ENCODE results near the gene MYNN. TPM values are rescaled to one million over a fixed set of nuclear protein-coding genes. Genes with fewer than 3 reads are reported as not detected.
A peak's percentile ranks its signal among the peaks of the same experiment; 100 is the strongest.

The MYNN gene
- total RNA-seq, 2 experiments from 2014 or later: 14.8 to 16.4 TPM

DNA sequence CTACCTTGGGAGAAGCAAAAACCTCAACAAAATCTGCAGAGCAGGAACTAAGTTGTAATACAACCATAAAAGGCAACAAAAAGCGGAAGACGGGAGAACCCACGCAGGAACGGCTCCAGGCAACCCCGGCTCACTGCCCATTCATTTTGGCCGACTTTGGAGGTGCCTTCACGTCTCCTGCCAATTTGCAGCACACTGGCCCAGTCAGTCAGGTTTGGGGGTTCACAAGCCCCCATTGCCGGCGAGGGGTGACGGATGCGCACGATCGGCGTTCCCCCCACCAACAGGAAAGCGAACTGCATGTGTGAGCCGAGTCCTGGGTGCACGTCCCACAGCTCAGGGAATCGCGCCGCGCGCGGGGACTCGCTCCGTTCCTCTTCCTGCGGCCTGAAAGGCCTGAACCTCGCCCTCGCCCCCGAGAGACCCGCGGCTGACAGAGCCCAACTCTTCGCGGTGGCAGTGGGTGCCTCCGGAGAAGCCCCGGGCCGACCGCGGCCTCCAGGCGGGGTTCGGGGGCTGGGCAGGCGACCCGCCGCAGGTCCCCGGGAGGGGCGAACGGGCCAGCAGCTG, 8.8 kb upstream of the MYNN start:
- Mint-ChIP-seq H3K27ac (peak overlapping the region; percentile 99), H3K4me3 (peak overlapping the region; percentile 95), H3K9me3 (peaks cover 3% of the 10 kb centered on the region), H3K36me3 (ENCODE audit: low read depth) (no peaks in the 10 kb centered on the region), H3K4me1 (peaks cover 39% of the 10 kb centered on the region), H3K27me3 (no peaks in the 10 kb centered on the region)
- POLR2A ChIA-PET: interaction anchor here (0.6 kb wide), 1 partner anchor 99 kb away, joined by 3 read pairs; no protein-coding TSS in a partner anchor
- CTCF ChIA-PET: no interaction called here
- peak; percentile 58 for DNase-seq

DNA sequence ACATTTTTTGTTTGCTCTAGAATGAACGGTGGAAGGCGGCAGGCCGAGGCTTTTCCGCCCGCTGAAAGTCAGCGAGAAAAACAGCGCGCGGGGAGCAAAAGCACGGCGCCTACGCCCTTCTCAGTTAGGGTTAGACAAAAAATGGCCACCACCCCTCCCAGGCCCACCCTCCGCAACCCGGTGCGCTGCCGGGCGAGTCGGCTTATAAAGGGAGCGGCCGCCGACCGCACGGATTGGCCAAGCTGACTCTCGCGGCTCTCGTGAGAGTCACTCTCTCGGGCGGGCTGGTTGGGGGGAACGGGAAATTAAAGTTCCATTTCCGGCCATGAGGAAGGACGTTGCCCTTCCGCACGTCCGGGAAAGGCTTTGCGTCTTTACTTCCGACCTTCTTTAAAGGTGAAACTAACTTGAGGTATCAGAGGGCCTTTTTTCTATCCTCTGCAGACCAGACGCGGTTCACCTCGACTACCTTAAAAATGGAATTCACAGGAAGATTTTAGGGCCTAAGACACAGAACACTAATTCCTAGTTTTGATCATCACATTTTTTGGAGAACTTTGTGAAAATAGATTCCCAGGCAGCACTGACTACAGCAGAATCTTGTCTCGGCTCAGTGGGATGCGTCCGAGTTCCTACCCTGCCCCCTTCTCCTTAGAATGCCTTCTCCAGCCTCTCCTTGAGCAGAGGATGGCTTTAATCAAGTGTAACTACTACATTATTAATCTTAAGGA, 8.1 kb upstream of the MYNN start, which contains the start of gene TERC:
TSS of gene TERC (minus strand) at position 179 of the 731 bp plus-strand sequence.
- Mint-ChIP-seq H3K4me1 (peaks cover 37% of the 10 kb centered on the region), H3K36me3 (ENCODE audit: low read depth) (no peaks in the 10 kb centered on the region), H3K4me3 (peak within 1 kb of the TSS; percentile 95), H3K27ac (peak within 1 kb of the TSS; percentile 99), H3K27me3 (no peaks in the 10 kb centered on the region), H3K9me3 (peaks cover 3% of the 10 kb centered on the region)
- peak; percentile 93 for DNase-seq
- ChIA-PET CTCF (no interaction called here), POLR2A (interaction anchor here (0.6 kb wide), 1 partner anchor 98 kb away, joined by 3 read pairs; no protein-coding TSS in a partner anchor)

DNA sequence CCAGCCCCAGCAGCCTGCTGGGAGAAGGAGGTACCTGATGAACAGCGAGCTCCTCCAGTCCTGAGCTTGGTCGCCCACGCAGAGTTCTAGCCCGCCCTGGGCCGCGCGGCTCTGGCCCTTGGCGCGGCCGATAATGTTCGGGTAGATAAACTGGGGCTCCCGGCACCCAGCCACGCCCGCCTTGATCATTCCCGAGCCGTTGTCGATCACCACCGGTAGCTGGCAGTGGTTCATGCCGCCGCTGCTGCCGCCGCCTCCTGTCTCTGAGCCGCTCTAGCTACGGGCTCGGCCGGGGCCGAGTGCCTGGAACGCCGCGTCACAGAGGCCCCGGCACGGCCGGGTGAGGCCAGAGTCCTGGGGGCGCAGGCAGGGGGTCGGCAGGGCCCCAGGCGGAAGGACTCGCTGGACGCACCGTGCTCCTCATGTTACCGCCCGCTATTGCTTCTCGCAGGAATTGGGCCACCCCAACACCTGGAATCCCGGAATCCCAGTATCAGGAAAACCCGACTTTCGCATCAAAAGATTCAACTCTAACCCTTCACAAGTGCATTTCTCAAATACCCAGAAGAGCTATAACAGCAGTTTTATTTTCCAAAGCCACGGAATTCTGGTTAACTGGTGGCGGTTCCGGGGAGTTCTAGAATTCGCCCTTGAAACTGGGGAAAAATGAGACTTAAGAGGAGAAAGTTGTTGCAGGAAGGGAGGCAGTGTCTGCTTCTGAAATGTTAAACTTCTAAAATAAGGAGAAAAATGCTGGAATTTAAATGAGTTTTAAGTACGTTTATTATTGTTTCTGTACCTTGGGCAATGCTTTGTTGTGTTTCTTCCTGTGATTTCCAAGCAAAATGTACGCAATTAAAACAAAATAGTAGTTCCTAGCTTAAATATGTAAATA, 3.7 kb upstream of the MYNN start, which contains the start of gene ACTRT3:
TSS of gene ACTRT3 (minus strand) at position 275 of the 895 bp plus-strand sequence. CDS start at position 234, 41 bp downstream.
- H3K4me1 Mint-ChIP-seq: peaks cover 34% of the 10 kb centered on the region
- H3K27ac Mint-ChIP-seq: peak within 1 kb of the TSS; percentile 84
- DNase-seq: peak; percentile 52
- H3K9me3 Mint-ChIP-seq: peaks cover 3% of the 10 kb centered on the region
- H3K27me3 Mint-ChIP-seq: no peaks in the 10 kb centered on the region
- H3K36me3 Mint-ChIP-seq (ENCODE audit: low read depth): peaks cover 1% of the 10 kb centered on the region
- CTCF ChIA-PET: interaction anchor here (1.1 kb wide), 1 partner anchor 9 kb away, joined by 3 read pairs; no protein-coding TSS in a partner anchor
- peak within 1 kb of the TSS; percentile 82 for H3K4me3 Mint-ChIP-seq
- POLR2A ChIA-PET: no interaction called here

DNA sequence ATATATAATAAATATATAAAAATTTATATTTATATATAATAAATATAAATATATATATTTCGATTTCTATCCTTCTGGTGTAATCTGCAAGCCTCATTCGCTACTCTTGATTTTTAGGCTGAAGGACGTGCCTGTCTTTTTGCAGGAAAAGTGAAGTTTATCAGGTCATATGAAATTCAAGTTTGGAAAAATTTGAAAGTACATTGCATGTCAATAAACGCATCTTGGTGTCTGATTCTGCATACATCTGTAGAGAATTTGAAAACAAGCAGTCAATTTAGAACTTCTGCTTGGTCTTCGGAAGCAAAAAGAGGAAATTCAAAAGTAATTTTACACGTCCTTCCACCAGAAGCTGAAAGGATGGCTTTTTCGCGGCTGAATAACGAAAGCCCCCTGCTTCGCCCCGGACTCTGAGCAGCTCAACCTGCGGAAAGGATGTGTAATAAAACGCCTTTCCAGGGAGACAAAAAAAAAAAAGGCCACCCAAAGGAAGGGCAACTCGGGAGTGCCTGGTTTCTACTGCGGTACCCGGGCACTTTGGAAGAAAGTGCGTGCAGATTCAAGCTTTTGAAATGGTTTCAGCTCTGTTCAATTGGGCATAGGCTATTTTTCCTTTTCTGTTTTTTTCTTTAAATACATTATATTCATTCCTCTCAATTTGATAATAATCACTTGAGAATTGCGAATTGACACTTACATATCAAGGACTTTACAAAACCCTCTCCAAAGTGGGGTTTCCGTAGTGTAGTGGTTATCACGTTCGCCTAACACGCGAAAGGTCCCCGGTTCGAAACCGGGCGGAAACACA, 1.5 kb upstream of the MYNN start:
- CTCF ChIA-PET: interaction anchor here (0.6 to 2.6 kb wide), 6 partner anchors 8 to 283 kb away, joined by 3 to 5 read pairs (median 4); partner anchors contain the start of gene SEC62

DNA sequence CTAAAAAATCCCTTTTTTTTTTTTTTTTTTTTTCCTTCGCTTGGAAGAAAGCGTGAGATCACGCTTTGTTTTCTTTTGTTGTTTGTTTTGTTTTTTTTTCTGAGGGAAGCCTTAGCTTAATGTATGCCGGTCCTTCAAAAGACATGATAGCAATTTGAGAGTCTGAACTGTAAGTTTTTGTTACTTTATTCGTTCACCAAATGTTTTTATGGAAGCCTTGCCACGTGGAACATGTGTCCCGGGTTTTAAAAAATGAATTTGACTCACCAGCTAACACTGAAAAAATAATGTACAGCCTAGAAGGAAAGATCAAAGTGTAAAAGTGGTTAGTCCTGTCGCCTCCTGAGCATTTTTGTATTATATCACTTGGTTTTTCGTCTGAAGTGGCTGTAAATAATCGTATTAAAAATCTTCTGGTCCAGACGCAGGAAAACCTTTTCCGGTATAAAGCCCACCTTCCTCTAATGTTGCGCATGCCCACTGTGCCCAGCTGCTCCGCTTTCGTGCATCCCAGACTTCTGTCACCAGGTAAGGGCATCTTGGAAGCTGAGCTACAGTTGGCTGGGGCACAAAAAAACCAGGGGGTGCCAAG, 795 bp upstream of the MYNN start:
- H3K27me3 Mint-ChIP-seq: no peaks in the 10 kb centered on the region
- ChIA-PET POLR2A (interaction anchor here (0.6 to 0.7 kb wide), 2 partner anchors 206 to 329 kb away, joined by 3 read pairs; no protein-coding TSS in a partner anchor), CTCF (interaction anchor here (0.6 to 2.6 kb wide), 8 partner anchors 7 to 282 kb away, joined by 3 to 6 read pairs (median 4); partner anchors contain the start of gene SEC62)
- H3K36me3 Mint-ChIP-seq (ENCODE audit: low read depth): peaks cover 22% of the 10 kb centered on the region
- H3K9me3 Mint-ChIP-seq: no peaks in the 10 kb centered on the region
- H3K4me3 Mint-ChIP-seq: peak overlapping the region; percentile 95
- DNase-seq: peak; percentile 59
- H3K4me1 Mint-ChIP-seq: peaks cover 48% of the 10 kb centered on the region
- H3K27ac Mint-ChIP-seq: peak overlapping the region; percentile 100

More for the DNA sequence above, 1.5 kb upstream of the MYNN start:
- peak; percentile 79 for DNase-seq
- Mint-ChIP-seq H3K9me3 (no peaks in the 10 kb centered on the region), H3K4me1 (peaks cover 41% of the 10 kb centered on the region), H3K27ac (peak overlapping the region; percentile 100), H3K27me3 (no peaks in the 10 kb centered on the region), H3K36me3 (ENCODE audit: low read depth) (peaks cover 16% of the 10 kb centered on the region), H3K4me3 (peak overlapping the region; percentile 95)
- POLR2A ChIA-PET: no interaction called here

DNA sequence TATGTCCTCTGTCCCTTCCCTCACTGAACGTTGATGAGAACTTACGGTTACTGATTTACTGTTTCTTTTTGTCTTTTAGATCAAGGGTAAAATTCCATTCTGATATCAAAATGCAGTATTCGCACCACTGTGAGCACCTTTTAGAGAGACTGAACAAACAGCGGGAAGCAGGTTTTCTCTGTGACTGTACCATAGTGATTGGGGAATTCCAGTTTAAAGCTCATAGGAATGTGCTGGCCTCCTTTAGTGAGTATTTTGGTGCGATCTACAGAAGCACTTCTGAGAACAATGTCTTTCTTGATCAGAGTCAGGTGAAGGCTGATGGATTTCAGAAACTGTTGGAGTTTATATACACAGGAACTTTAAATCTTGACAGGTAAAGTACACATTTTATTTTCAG, 990 bp downstream of the MYNN start:
- POLR2A ChIA-PET: no interaction called here
- CTCF ChIA-PET: interaction anchor here (0.9 to 2.4 kb wide), 2 partner anchors 20 to 32 kb away, joined by 3 to 6 read pairs; no protein-coding TSS in a partner anchor

DNA sequence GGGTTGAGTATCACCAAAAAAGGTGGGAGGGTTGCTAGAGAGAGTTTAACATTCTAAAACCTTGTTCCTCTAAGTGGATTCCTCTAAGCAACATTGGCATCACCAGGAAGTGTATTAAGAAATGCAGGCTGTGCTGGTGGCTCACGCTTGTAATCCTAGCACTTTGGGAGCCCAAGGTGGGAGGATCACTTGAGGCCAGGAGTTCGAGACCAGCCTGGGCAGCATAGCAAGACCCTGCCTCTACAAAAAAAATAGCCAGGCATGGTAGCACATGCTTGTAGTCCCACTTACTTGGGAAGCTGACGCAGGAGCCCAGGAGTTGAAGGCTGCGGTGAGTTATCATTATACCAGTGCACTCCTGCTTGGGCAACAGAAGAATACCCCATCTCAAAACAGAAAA, 4.6 kb downstream of the MYNN start:
- Mint-ChIP-seq H3K27ac (no peak overlapping the region), H3K4me3 (no peak overlapping the region), H3K9me3 (no peaks in the 10 kb centered on the region), H3K4me1 (peaks cover 76% of the 10 kb centered on the region), H3K27me3 (no peaks in the 10 kb centered on the region), H3K36me3 (ENCODE audit: low read depth) (peaks cover 66% of the 10 kb centered on the region)
- ChIA-PET POLR2A (no interaction called here), CTCF (no interaction called here)
- DNase-seq: no peak

More for the DNA sequence above, 990 bp downstream of the MYNN start:
- Mint-ChIP-seq H3K27ac (peak overlapping the region; percentile 100), H3K9me3 (no peaks in the 10 kb centered on the region), H3K36me3 (ENCODE audit: low read depth) (peaks cover 36% of the 10 kb centered on the region), H3K4me3 (peak overlapping the region; percentile 95), H3K27me3 (no peaks in the 10 kb centered on the region), H3K4me1 (peaks cover 59% of the 10 kb centered on the region)
- no peak for DNase-seq

DNA sequence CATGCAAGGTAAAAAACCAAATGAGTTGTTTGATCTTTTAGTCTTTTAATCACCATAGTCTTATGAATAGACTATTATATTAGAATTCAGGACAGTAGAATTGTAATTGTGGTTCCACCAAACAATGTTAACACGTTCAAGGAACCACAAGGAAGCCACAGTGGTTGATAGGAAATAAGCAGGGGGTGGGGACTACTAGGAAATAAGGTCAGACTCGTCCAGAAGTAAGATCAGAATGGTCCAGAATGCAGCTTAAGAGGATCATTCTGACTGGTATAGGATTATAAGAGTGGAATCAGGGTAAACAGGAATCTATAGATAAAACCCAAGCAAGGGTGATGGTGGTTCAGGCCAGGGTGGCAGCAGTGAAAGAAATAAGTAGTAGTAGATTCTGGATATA, 7.5 kb downstream of the MYNN start:
- Mint-ChIP-seq H3K27me3 (no peaks in the 10 kb centered on the region), H3K4me1 (peaks cover 60% of the 10 kb centered on the region), H3K27ac (peak overlapping the region; percentile 67), H3K36me3 (ENCODE audit: low read depth) (peaks cover 62% of the 10 kb centered on the region), H3K4me3 (peak overlapping the region; percentile 31), H3K9me3 (no peaks in the 10 kb centered on the region)
- no peak for DNase-seq
- ChIA-PET CTCF (interaction anchor here (1.0 kb wide), 1 partner anchor 8 kb away, joined by 3 read pairs; no protein-coding TSS in a partner anchor), POLR2A (no interaction called here)

DNA sequence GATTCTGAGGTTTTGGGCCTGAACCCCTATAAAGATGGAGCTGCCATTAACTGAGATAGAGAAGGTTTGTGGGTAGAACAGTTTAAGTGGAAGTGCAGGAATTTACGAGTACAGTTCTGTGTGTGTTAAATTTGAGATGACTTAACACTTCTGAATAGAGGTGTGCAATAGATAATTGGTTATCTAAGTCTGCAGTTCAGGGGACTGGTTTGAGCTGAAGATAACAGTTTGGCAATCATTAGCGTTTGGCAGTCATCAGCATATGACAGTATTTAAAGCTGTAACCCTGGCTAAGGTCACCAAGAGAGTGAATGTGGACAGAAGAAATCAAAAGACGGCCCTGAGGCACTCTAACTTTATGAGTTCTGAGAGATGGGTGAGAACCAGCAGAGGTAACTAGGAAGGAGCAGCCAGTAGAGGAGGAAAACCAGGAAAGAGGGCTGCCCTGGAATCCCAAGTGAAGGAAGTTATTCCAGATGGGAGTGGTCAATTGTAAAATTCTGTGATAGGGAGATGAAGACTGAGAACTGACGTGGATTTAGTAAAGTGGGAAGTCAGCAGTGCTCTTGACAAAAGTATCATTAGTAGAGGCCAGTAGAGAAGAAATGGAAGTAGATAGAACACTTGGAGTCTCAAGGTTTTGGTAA, 8.1 kb downstream of the MYNN start:
- Mint-ChIP-seq H3K27ac (peak overlapping the region; percentile 67), H3K4me3 (peak overlapping the region; percentile 31), H3K4me1 (peaks cover 58% of the 10 kb centered on the region), H3K27me3 (no peaks in the 10 kb centered on the region), H3K9me3 (no peaks in the 10 kb centered on the region), H3K36me3 (ENCODE audit: low read depth) (peaks cover 63% of the 10 kb centered on the region)
- no peak for DNase-seq
- ChIA-PET CTCF (interaction anchor here (1.0 kb wide), 1 partner anchor 9 kb away, joined by 3 read pairs; no protein-coding TSS in a partner anchor), POLR2A (no interaction called here)

DNA sequence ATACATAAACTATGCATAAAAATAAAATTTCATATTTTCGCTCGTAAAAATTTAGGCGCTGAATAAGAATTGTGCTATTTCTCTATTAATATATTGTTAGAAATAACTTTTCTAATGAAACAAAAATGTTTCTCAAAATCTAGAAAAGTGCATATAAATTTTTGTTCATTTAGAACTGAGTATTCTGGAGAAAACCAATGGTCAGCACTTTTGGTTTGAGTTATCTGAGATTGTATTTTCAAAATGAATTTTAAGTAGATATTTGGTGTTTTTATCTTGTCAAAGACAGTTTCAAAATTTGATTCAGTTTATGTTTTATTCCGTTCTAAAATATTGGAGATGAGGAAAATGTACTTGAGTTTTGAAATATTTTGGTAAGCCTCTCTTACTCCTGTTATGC, 13.9 kb downstream of the MYNN start:
- H3K9me3 Mint-ChIP-seq: no peaks in the 10 kb centered on the region
- no peak for DNase-seq
- H3K4me1 Mint-ChIP-seq: peaks cover 19% of the 10 kb centered on the region
- no peak overlapping the region for H3K4me3 Mint-ChIP-seq
- ChIA-PET CTCF (no interaction called here), POLR2A (no interaction called here)
- no peak overlapping the region for H3K27ac Mint-ChIP-seq
- no peaks in the 10 kb centered on the region for H3K27me3 Mint-ChIP-seq
- H3K36me3 Mint-ChIP-seq (ENCODE audit: low read depth): peaks cover 41% of the 10 kb centered on the region

DNA sequence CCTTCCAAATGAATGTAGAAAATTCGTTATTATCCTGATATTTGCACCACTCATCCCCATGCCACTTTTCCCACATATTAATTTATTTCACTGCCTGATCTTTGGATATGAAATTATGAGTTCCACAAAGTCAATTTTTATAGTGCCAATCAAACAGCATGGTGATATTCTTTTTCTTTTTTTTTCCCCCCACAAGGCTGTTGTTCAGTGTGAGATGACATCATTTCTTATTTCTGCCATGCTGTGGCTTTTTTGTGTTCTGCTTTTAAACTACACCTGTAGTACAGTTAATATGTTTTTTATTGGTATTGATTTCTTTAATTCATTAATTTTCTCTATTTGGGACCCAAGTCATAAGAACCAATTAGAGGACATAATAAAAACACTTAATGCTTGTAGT, 14.6 kb downstream of the MYNN start:
- no peak overlapping the region for H3K27ac Mint-ChIP-seq
- POLR2A ChIA-PET: no interaction called here
- CTCF ChIA-PET: no interaction called here

More for the DNA sequence above, 14.6 kb downstream of the MYNN start:
- peaks cover 15% of the 10 kb centered on the region for H3K4me1 Mint-ChIP-seq
- no peaks in the 10 kb centered on the region for H3K9me3 Mint-ChIP-seq
- H3K36me3 Mint-ChIP-seq (ENCODE audit: low read depth): peaks cover 42% of the 10 kb centered on the region
- H3K27me3 Mint-ChIP-seq: no peaks in the 10 kb centered on the region
- DNase-seq: no peak
- no peak overlapping the region for H3K4me3 Mint-ChIP-seq
